HG02623 (cell line): ENCODE data around the gene ITGA11.
"Not testable (repeated sequence)": the region's sequence is repeated elsewhere in the genome, so short reads cannot be mapped to it uniquely, and the experiment has no call there.

Experiments
- ATAC-seq: cut with Tn5 transposase; IDR thresholded peaks from one replicate; pipeline ENCODE4 v1.9.1; 2021; ENCODE audit warnings: moderate library complexity; ENCODE audit not compliant: unreplicated experiment

The ITGA11 gene

DNA sequence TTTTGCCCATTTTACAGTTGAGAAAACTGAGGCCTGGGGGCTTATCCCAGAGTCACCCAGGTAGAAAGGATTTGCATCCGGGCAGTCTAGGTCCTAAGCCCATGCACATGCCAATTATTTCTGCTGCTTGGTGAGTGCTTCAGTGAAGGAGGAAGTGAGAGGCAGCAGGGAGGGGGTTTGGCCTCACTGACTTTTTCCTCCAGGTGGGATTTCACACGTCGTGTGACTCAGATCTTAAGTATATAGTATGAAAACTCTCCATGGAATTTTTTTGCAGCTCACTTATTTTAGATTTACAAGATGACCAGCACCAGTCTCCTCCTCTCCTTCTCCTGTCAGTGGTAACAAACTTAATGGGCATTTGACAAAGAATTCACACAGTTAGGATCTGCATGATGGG, 4.6 kb downstream of the ITGA11 start:
- ATAC-seq, result no peak

DNA sequence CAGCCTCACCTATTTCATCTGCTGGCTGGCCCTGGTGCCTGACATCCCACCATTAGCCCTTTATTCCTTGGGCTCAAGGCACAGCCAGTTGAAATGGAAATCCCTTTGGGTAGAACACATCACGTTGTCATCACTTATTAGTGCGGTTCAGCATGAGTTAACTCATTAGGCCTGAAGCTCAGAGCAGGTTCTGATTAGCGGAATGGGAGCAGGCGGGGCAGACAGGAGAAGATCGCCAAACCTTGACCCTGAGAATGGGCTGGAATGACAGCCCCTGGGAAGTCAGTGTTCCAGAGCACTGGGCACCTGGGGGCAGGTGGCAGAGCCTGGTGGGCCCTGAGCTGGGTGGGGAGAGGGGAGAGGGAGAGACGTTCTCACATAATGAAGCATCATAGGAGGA, 5.8 kb downstream of the ITGA11 start:
- ATAC-seq, result no peak

DNA sequence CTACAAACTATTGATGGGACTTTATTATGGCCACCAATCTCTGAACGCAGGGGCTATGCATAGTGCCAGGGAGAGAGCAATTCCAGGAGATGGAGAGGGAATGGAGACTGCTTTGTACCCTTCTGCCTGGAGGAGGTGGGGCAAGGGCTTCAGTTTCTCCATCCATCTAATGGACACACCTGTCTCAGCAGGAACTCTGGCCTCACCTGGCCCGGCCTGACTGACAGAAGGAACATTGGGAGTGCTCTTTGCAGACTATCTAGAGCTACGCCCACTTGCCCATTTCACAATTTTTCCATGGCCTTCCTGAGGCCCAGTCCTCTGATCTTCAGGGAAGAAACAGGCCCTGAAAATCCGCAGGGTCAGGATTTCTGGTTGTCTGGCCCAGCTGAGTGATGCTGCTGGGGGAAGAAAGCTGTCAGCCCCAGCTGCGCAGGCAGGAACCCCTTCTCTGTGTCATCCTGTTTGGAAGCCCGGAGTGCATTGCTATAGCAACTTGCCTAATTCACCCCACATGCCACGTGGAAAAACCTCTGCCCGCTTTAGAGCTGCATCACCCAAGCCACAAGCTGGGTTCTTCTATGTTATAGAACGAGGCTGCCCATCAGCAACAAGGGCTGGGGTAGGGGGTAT, 6.4 kb downstream of the ITGA11 start:
- no peak for ATAC-seq

DNA sequence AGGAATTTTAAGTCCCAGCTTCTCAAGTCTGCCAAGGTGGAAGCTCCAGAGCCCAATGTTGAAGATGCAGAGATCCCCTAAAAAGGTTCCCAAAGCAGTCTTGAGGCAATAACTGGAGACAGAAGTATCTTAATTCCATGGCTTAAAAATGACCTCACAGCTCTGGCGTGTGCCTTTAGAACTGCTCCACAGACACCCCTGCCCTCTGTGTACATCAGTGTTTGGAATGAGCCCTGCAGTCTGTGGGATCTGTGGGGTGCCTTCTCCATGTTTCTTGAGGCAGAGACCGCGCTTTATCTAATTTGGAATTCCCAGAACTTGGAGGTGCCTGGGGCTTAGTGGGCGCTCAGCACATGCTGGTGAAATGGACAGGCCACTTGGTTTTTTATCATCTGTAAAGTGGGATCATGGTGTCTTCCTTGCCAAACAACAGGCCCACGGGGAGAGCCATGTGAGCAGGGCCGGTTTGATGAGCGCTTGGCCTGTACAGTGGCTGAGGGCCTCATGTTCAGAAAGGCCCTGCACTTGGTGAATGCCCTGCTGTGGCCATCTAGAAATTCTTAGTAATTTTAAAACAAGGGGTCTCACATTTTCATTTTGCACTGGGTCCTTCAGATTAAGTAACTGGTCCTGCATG, 7.1 kb downstream of the ITGA11 start:
- ATAC-seq, result no peak

DNA sequence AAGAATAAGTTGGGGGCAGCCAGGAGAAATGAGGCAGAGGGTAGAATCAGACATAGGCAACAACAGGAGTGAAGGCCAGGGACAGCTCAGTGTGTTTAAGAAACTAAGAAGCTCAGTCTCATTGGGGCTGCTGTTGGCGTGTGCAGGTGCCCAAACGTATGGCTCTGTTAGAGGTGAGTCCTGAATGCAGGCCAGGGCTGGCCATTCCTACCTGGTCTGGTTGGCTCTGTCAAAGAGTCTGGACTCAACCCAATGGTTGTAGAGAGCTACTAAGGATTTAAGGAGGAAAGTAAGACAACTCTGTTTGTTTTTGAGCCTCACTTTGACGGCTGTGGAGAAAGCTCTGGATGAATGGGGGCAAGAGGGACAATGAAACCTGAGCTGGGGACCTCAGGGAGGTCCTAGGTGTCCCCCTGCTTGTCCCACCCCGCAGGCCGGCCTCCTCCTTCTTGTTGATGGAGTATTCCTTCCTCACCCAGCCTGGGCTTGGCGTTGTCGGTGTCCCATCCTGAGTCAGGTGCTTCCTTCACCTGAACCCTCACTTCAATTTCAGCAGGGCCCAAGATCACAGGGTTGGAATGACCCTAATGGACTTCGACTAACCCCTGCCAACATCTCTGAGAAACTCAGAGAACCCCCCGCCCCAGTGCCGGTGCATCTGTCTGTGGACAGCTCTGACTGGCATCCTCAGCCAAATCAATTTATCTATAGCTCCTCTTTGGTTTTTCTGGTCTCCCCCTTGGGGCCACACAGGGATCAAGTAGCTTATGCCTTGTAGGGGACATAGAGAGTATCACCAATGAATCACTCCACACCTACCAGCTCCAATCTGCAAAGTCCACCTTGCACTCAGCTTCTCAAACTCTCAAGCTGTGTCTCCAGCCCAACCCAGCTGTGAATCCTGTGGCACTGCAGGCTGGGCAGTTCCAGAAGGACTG, 8.3 kb downstream of the ITGA11 start:
- no peak for ATAC-seq

DNA sequence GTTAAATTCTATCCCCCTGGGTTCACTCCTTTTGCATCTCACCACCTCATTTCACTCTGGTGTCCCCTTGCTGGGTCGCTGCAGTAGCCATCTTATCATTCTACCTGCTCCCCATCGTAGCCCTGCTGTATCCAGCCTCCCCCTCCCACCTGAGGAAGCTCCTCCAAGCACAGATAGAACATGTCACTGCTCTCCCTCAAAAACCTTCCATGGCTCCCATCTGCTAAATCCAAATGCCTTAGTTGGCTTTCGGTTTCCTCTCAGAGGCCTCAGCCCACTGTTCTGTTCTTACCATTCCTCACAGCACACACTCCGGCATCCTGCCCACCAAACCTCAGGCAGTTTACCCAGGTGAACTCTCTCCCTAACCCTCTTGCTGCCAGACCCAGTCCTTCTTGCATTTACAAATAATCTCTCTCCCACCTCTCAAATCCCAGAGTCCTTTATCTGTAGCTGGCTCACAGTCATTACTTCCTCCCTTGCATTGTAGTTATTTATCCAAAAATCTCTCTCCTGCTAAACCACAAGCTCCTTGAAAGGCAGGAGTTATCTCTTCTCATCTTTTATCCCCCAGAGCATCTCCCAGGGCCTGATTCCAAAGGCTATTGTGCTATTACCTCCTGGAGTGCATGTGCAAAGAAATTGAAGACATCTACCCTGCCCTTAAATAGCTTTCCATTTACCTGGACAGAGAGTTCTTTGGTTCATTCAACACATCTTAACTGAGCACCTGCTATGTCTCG, 9.4 kb downstream of the ITGA11 start:
- ATAC-seq, result not testable (repeated sequence)

DNA sequence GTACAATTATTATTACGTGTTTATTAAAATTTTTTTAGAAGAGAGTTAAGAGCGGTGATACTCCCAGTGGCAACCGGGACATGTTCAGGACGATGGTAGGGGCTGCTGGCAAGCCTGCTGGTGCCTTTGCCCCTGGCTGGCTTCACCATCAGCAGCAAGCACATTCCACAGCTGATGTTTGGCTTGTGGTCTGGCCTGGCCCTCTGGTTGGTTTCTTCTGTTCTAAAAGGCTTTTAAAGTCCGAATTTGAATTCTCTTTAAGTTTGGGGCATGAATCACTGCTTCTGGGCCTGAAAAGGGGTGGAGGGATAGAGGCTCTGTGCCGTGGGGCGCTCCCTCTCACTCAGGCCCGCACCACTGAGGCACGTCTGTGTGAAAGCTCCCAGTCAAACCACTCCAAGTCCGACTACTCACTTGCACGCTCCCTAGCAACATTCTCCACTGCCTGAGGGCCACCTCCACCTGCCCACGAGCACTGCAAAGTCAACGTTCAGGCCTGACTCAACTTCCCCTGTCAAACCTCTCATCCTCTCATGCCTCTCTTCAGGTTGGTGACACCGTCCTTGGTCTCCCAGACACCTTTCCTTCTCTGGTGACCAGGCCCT, 10.1 kb downstream of the ITGA11 start:
- no peak for ATAC-seq

DNA sequence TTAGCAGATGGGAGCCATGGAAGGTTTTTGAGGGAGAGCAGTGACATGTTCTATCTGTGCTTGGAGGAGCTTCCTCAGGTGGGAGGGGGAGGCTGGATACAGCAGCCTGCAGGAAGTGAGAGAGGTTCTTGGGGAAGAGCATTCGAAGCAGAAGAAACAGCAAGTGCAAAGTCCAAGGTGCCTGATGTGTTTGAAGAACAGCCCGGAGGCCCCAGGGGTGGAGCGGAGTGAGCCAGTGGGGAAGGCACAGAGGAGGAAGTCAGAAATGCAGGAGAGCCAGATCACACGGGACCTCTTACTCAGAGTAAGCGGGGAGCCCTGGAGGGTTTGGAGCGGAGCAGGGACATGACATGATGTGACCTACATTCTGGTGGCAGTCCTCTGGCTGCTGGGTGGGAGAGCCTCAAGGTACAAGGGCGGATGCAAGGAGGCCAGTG, 10.8 kb downstream of the ITGA11 start:
- no peak for ATAC-seq

DNA sequence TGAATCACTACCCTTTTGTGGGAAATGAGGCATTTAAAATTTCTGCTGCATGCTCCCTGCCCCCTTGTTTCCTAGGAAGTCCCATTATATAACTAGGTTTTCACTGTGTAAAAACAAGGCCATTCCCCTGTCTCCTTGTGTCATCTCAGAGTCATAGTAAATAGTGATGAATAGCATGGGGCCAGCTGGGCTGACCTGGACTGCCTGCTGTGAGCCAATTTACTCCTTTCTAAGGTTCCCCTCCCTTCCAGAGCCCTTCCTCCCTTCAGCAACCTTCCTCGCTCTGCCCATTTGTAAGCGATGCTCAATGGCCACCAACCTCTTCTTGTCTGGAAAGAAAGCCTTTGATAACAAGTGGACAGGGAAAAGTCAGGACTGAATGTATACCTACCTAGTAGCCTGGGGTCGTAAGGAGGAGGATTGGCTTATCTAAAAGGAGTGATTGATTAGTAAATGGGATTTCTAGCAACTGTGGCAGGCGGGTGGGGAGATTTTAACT, 11.7 kb downstream of the ITGA11 start:
- ATAC-seq, result no peak

DNA sequence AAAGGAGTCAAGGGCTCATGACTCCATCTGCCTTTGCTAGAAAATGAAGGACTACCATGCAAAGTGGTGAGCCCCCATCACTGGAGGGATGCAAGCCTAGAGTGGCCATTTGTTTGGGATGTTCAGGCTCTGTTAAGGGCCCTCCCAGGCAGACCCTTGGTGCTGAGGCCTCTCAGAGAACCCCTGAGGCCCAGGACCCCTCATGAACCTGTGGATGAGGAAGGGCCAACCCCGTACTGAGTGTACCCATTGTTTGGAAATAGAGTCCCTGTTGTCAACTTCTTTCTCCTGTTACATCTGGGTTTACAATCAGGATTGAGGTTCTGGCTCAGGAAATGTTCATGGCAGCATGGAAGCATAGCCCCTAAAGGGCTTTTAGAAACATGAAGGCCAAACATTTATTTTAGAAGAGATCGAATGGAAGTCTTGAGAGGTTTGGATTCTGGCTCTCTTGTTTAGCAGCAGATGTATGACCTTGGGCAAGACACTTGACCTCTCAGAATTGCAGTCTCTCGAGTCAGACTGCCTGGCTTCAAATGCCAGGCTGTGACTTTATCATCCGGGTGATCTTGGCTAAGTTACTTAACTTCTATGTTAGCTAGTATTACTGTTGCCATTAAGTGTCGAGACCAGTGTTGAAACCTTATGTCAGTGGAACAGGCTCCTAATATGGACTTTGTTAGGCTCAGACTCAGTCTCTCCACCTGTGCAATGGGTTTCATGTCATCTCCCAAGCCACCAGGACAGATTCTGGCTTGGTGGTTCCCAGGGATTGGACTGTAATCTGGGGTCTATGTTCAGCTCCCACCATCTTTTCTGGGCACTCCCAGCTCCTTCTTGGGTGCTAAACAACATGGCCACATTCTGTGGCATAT, 12.4 kb downstream of the ITGA11 start:
- no peak for ATAC-seq

DNA sequence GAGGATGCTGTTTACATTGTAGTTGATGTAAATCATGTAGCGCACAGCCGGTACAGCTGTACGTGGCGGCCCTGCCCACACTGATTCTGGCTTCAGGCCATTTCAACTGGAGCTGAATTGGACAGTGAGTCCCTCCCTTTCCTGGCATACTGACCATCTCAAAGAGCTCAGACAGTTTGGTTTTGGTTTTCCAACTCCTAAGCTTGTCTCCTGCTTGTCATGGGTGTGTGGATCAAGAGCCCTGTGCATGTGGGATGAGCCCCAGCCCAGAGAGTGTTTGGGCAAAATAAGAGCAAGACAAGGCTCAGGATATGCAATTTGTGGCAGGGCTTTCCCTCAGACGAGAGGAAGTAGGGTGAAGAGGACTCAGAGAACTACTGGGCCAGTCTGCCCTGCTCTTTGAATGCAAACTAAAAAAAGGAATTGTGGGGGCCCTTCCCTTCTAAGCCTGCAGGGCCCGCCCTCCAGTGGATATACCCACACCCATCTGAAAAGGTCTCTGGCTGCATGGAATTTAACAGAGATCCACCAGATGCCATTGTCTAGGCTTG, 13.3 kb downstream of the ITGA11 start:
- ATAC-seq, result no peak

DNA sequence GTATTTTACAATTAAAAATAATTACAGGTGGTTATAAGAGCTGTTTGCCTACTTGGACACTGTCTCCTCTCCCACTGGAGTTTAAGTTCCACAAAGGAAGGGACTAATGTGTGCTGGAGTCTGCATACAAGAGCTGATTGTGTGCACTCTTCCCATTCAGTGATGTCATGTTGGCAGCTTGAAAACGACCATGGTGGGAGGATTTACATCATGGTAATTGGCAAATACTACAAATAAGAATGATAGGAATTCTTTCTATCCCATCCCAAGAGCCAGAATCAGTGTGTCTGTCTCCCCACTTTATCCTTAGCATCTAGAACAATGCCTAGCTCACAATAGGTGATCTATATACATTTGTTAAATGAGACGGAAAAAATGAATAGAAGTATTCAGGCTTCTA, 14.1 kb downstream of the ITGA11 start:
- ATAC-seq, result no peak

DNA sequence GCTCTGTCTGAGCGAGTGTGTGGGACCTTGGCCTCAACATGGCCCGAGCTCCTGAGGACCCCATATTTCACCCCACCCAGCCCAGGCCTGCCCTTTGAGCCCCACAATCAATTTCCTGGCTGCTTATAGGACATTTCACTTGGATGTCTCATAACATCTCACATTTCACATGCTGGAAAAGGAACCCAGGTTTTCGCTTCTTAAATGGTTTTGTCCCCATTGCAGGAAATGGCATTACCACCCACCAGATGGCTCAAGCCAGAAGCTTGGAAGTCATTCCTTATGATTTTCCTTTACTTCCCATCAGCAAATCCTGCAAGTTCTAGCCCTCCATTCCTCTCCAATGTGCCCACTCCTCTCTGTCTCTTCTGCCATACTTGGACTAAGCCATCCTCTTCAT, 14.9 kb downstream of the ITGA11 start:
- no peak for ATAC-seq

DNA sequence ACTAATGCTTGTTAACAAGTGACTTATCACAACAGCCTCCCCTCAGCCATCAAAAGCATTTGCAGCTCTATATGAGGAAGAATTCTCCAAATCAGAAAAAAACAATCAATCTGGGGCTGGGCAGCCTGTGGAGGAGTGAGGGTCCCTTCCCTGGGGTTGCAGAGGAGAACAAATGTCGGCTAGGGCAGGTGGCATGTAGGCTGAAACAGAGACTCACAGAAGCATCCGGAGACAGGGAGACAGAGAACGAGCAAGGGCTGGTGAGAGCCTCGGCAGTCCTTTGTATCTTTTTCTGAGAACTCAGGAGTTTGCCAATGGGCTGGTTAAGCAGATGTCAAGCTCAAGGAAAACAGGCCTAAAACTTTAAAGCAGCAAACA, 15.8 kb downstream of the ITGA11 start:
- ATAC-seq, result no peak

DNA sequence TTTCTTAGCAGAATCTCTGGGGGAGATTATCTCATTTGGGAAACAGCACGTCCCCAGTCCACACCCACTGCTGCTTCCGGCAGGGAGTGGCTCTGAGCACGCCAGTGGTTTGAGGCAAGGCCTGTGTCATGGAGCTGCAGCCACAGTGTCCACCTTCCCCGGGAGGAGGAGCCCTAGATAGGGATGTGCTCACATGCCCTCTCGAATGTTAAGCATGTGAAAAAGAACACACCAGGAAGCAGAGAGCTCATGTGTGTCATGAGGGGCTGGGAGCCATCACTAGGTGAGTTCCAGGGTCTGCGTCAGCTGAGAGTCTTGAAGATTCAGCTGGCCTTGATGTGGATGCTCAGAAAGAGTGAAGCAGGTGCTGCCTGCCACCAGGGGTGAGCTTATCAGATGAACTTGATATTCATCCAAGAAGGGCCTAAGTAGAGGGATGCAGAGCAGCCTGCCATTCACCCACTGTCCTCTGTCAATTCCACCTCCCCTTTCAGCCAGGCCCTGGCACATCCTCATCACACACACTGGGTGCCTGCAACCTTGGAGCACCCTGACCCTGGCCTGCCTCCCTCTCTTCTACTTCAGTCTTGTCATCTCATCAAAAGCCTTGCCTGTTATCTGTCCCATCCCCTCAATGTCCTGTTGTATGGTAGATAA, 16.3 kb downstream of the ITGA11 start:
- no peak for ATAC-seq

DNA sequence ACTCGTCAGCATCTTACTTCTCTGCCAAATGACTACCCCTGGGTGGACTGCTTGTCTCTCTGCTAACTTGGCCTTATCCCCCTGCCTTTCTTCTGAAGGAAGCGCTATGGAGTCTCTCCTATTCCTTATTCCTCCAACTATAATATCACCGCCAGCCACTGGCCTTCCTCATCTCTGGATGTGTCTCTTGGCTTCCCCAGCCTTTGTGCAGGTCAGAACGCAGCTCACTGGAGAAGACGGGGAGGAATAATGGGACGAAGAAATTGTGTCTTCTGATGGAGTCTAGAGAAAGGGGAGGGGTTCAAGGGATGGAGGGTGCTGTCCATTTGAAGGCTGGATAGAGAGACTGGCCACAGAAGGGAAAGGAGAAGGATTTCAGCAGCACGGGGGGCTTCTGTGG, 16.9 kb downstream of the ITGA11 start:
- ATAC-seq, result no peak

DNA sequence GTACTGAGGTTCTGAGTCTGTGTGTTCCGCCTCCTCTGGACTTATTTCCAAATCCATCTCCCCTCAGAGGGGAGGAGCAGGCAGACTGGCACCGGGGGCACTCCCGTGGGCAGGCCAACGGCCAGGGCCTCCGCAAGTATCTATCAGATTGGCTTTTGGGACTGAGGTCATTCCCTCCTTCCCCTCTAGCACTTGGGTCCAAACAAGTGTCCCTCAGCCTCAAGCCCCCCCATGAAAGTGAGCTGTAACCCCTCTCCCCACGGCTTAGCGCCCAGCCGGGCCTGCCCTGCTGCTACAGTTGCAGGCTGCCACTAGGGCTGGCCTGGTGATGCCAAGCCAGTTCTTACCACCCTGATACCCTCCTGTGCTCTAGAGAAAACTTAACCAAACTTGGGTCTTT, 17.4 kb downstream of the ITGA11 start:
- ATAC-seq, result no peak

DNA sequence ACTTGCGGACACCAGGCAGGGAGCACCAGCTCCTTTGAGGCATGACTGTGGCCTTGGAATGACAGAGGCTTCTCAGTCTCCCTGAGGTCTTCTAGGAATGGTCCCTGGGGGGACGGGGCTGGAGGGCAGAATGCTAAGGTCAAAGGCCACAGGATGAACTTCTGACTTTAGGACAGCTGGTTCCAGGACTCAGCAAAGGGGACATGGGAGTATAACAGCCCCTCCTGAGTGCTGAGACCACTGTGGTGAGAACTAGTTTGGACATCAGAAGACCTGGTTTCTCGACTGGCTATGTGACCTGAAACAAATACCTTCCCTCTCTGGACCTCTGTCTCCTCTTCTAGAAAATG, 17.8 kb downstream of the ITGA11 start:
- ATAC-seq, result no peak
